GM23248 (cell line): ENCODE results near the gene UBL4A. TPM values are rescaled to one million over a fixed set of nuclear protein-coding genes. Genes with fewer than 3 reads are reported as not detected.

ENCODE experiments used
- DNase-seq: peaks from one replicate; pipeline ENCODE4 v3.0.0-alpha.2; 2015
- H2AFZ ChIP-seq: fragments of 200-600 bp; sonication (generic); 2 replicates; pipeline ENCODE4 v1.6.1; 2016; ENCODE audit warnings: antibody characterized with exemption
- H3F3A ChIP-seq: fragments of 200-600 bp; sonication (generic); 2 replicates; pipeline ENCODE4 v1.6.1; 2016; ENCODE audit warnings: mild to moderate bottlenecking, antibody characterized with exemption, mixed run types; ENCODE audit not compliant: insufficient read depth
- H3K27ac ChIP-seq: fragments of 200-600 bp; sonication (generic); 2 replicates; pipeline ENCODE4 v1.5.1; 2016; ENCODE audit warnings: mild to moderate bottlenecking
- H3K27me3 ChIP-seq: fragments of 200-600 bp; sonication (generic); replicated peaks from 2 replicates; pipeline ENCODE4 v1.6.1; 2016; ENCODE audit warnings: mild to moderate bottlenecking; ENCODE audit not compliant: insufficient read depth
- H3K36me3 ChIP-seq: fragments of 200-600 bp; sonication (generic); 2 replicates; pipeline ENCODE4 v1.6.1; 2016; ENCODE audit warnings: low read depth, mild to moderate bottlenecking
- H3K4me1 ChIP-seq: fragments of 200-600 bp; sonication (generic); 2 replicates; pipeline ENCODE4 v1.6.1; 2016; ENCODE audit warnings: mild to moderate bottlenecking; ENCODE audit not compliant: insufficient read depth
- H3K4me2 ChIP-seq: fragments of 200-600 bp; sonication (generic); one replicate; pipeline ENCODE4 v1.6.1; 2016; ENCODE audit warnings: mild to moderate bottlenecking; ENCODE audit not compliant: unreplicated experiment
- H3K4me3 ChIP-seq: fragments of 200-600 bp; sonication (generic); 2 replicates; pipeline ENCODE4 v1.5.1; 2016; ENCODE audit warnings: mild to moderate bottlenecking
- H3K79me2 ChIP-seq: fragments of 200-600 bp; sonication (generic); 2 replicates; pipeline ENCODE4 v1.6.1; 2016; ENCODE audit warnings: mild to moderate bottlenecking; ENCODE audit not compliant: insufficient read depth
- H3K9ac ChIP-seq: fragments of 200-600 bp; sonication (generic); 2 replicates; pipeline ENCODE4 v1.6.1; 2016; ENCODE audit warnings: mild to moderate bottlenecking
- H3K9me2 ChIP-seq: fragments of 200-600 bp; sonication (generic); 2 replicates; pipeline ENCODE4 v1.6.1; 2016; ENCODE audit warnings: mixed run types, mild to moderate bottlenecking, moderate library complexity; ENCODE audit not compliant: insufficient read depth
- H3K9me3 ChIP-seq: fragments of 200-600 bp; sonication (generic); one replicate; pipeline ENCODE4 v1.6.1; 2017; ENCODE audit warnings: low read depth
- H4K20me1 ChIP-seq: fragments of 200-600 bp; sonication (generic); 2 replicates; pipeline ENCODE4 v1.6.0; 2016; ENCODE audit not compliant: insufficient read depth
- EZH2 ChIP-seq: fragments of 200-600 bp; sonication (generic); IDR thresholded peaks from 2 replicates; pipeline ENCODE4 v1.6.1; 2018; ENCODE audit warnings: antibody characterized with exemption, mild to moderate bottlenecking; ENCODE audit not compliant: insufficient read depth, poor library complexity, severe bottlenecking
- EZH2phosphoT487 ChIP-seq: fragments of 200-600 bp; sonication (generic); IDR thresholded peaks from 2 replicates; pipeline ENCODE4 v1.6.1; 2018; ENCODE audit warnings: antibody characterized with exemption, moderate library complexity, mild to moderate bottlenecking, low read depth; ENCODE audit not compliant: insufficient read depth
- WGBS, 2 experiments: methylation state at CpG; one replicate each; pipeline ENCODE4 v1.1.6; 2015 to 2017; ENCODE audit warnings: low lambda C conversion rate in 2 of 2, low coverage in 1 of 2; ENCODE audit errors: missing lambda C conversion rate in 2 of 2; 5-methylcytosine and 5-hydroxymethylcytosine counted together
- in situ Hi-C: fragments of 300-500 bp; cut with MboI; formaldehyde crosslinking; loops from 2 replicates; pipeline ENCODE4 v1.15.0; 2020
- polyA plus RNA-seq: library from polyadenylated mRNA; unstranded; fragments of >200 nt; fragmentation: Nextera tagmentation; extraction: Ambion mirVana; gene quantifications from 2 replicates; pipeline ENCODE4 v1.2.1, GENCODE V29; 2016
- total RNA-seq: library from RNA; depleted of rRNA; stranded (reverse); fragments of >200 nt; shearing (Covaris generic); gene quantifications from 2 replicates; pipeline ENCODE4 v1.2.3, GENCODE V29; 2014

The UBL4A gene
- total and polyA plus RNA-seq, 2 experiments from 2014 or later, result 42.4 to 53.0 TPM

DNA sequence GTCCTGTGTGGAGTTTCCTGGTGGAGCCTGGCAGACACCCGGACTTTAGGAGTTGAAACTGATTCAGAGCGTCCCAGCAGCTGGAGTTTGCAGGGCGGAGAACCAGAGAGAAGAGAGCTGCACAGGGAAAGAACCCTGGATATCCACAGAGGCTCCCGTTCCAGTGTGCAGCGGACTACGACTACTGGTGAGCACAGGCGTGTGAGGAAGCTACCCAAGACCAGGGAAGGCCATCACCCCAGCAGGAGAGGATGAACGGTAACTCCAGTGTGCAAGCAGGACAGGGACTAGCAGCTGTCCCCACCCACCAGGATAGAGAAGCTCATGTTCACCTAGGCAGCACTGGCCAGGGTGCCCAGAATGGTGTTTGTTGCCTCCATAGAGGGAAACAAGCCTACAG lies 9.6 kb downstream of the UBL4A start:
- Histone ChIP-seq H3F3A (peaks cover 13% of the 10 kb centered on the region; the same call in 1 of the 2 replicates), H3K9me2 (no peaks in the 10 kb centered on the region), H3K79me2 (no peaks in the 10 kb centered on the region), H3K27ac (0 out of 2 replicates have a peak overlapping the region, but pooled peaks have one; percentile 70), H3K4me1 (no peaks in the 10 kb centered on the region), H3K27me3 (no peaks in the 10 kb centered on the region), H3K9ac (no peak overlapping the region; the same call in 1 of the 2 replicates), H3K9me3 (no peaks in the 10 kb centered on the region), H3K4me2 (no peak overlapping the region), H4K20me1 (no peaks in the 10 kb centered on the region), H3K36me3 (no peaks in the 10 kb centered on the region), H3K4me3 (no peak overlapping the region), H2AFZ (no peak overlapping the region)
- TF ChIP-seq EZH2phosphoT487 (no peak), EZH2 (no peak)
- WGBS, 2 experiments, result 64 to 76% methylated on average over 8 of the region's 8 CpGs
- in situ Hi-C loops, result no loop called here
- peak; percentile 13 for DNase-seq

DNA sequence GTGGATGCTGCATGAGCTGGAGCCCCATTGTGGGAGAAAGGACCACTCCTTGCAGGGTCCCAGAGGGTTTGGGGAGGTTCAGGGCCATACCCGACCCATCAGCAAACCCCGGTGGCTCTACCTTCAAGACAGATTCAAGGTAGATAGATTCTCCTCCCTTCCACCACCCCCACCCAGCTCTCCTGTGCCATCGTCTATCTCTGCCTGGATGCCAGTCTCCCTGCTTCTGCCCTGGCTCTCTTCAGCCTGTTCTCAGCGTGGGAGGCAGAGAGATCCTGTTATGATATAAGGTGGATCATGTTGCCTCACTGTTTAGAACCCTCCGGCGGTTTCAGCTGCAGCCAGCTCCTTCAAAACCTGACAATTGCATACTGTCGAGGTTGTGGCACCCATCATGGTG lies 12.7 kb downstream of the UBL4A start:
- 77 to 89% methylated on average over 6 to 7 of the region's 7 CpGs for WGBS, 2 experiments
- H3K36me3 ChIP-seq, result no peaks in the 10 kb centered on the region
- H3K4me1 ChIP-seq, result no peaks in the 10 kb centered on the region
- no peak for TF ChIP-seq EZH2phosphoT487
- TF ChIP-seq EZH2, result no peak
- H3K9ac ChIP-seq, result no peak overlapping the region
- no peaks in the 10 kb centered on the region for H3K9me3 ChIP-seq
- DNase-seq, result no peak
- no peaks in the 10 kb centered on the region for H3K79me2 ChIP-seq
- H3F3A ChIP-seq, result peaks cover 13% of the 10 kb centered on the region; the same call in 1 of the 2 replicates
- in situ Hi-C loops, result no loop called here
- no peak overlapping the region for H3K4me2 ChIP-seq
- H3K4me3 ChIP-seq, result no peak overlapping the region
- no peak overlapping the region for H2AFZ ChIP-seq
- H3K27ac ChIP-seq, result no peak overlapping the region
- no peaks in the 10 kb centered on the region for H3K9me2 ChIP-seq
- H4K20me1 ChIP-seq, result no peaks in the 10 kb centered on the region
- no peaks in the 10 kb centered on the region for H3K27me3 ChIP-seq

DNA sequence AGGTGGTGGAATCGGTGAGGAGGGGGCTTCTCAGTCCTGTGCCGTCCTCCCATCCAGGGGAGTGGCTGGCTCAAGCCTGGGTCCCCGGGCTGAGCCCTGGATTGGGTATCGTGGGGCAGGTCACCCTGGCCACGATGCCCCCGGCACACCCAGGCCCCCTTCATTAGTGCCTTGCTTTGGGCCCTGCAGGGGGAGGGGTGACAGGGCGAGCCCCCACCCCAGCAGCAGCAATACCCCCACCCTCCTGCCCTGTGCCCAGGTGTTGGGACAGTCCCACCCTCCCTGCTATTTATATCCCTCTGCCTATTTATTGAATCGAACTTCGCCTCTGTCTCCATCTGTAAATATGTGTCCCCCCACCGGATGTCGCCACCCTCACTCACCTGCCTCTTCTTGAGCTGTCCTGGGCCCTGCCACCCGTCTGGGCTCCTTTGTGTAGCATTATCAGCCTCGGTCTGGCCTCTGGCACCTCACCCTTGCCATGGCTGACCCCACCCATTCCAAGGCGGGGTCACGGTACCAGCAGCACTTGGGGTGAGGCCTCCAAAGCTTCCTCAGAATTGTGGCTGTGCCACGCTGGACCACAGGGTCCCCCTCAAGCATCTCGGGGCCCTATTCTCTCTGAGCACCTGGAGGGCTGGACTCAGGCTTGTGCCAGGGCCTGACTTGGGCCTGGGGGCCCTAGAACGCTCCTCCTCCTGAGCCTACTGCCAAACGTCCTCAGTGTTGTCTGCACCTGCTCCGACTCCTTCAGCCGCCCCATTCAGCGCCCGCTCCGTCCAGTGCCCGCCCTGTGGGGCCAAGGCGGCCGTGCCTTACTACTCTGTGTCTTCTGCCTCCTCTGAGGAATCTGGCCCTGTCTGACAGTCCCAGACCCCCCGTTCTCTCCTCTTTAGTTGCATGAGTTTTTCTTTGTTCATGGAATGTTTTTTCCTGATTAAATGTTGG lies 13.5 kb downstream of the UBL4A start:
- no peaks in the 10 kb centered on the region for H3K4me1 ChIP-seq
- no peak for DNase-seq
- TF ChIP-seq EZH2 (no peak), EZH2phosphoT487 (no peak)
- no peak overlapping the region for H3K4me3 ChIP-seq
- no peak overlapping the region for H3K27ac ChIP-seq
- H3K9me2 ChIP-seq, result no peaks in the 10 kb centered on the region
- no peak overlapping the region for H3K4me2 ChIP-seq
- H3K9me3 ChIP-seq, result no peaks in the 10 kb centered on the region
- H3K27me3 ChIP-seq, result no peaks in the 10 kb centered on the region
- no peaks in the 10 kb centered on the region for H4K20me1 ChIP-seq
- 89% methylated on average over 22 to 23 of the region's 28 CpGs for WGBS, 2 experiments
- no peaks in the 10 kb centered on the region for H3K36me3 ChIP-seq
- H2AFZ ChIP-seq, result no peak overlapping the region
- H3K9ac ChIP-seq, result no peak overlapping the region
- in situ Hi-C loops, result no loop called here
- peaks cover 13% of the 10 kb centered on the region; the same call in 1 of the 2 replicates for H3F3A ChIP-seq
- no peaks in the 10 kb centered on the region for H3K79me2 ChIP-seq

DNA sequence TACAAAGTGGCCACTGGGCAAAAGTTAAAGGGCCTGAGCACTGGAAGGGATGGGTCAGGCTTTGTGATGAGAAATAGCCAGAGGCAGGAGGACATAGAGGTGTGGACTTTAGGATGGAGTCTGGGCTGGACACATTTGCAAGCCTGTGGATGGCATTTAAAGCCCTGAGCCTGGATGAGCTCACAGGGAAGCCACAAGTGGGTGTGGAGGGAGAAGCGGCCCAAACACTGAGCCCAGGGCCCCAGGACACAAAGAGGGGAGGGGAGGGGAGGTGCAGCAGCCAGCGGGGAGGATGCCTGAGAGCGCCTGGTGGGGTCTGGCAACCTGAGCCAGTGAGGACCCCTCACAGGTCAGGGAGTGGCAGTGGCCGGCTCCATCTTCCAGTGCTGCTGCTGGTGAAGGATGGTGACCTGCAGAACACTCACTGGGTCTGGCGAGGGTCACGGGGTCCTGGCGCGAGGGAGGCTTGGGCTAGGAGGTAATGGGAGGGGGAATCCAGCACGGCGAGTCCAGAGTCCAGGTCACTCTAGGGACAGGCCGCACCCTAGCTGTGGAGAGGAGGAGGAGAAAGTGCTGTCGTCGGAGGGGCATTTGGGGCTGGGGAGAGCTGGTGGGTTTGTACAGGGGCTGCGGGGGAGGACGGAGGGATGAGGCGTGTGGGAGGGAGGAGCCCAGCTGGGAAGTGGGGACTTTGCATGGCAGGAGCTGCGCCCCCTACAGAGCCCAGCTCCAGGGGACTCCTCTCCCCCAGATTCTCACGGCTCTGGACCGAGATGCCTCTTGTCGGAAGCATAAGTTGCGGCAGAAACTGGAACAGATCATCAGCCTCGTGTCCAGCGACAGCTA lies 14.4 kb downstream of the UBL4A start:
- 83 to 100% methylated on average over 6 to 19 of the region's 23 CpGs for WGBS, 2 experiments
- no peak overlapping the region for H3K4me3 ChIP-seq
- in situ Hi-C loops, result no loop called here

More for the DNA sequence above, 14.4 kb downstream of the UBL4A start:
- TF ChIP-seq EZH2phosphoT487 (no peak), EZH2 (no peak)
- no peaks in the 10 kb centered on the region for H3K79me2 ChIP-seq
- peaks cover 5% of the 10 kb centered on the region; the same call in 1 of the 2 replicates for H3F3A ChIP-seq
- no peak for DNase-seq
- H3K4me1 ChIP-seq, result no peaks in the 10 kb centered on the region
- H3K36me3 ChIP-seq, result no peaks in the 10 kb centered on the region
- H4K20me1 ChIP-seq, result no peaks in the 10 kb centered on the region
- no peak overlapping the region for H3K9ac ChIP-seq
- no peak overlapping the region for H3K27ac ChIP-seq
- H3K27me3 ChIP-seq, result no peaks in the 10 kb centered on the region
- H3K9me2 ChIP-seq, result no peaks in the 10 kb centered on the region
- no peak overlapping the region for H2AFZ ChIP-seq
- no peak overlapping the region for H3K4me2 ChIP-seq
- H3K9me3 ChIP-seq, result no peaks in the 10 kb centered on the region
